Colonic mucosa (tissue), 4 donors: ENCODE results near the gene RIOX2. TPM values are rescaled to one million over a fixed set of nuclear protein-coding genes. Genes with fewer than 3 reads are reported as not detected.

Source experiments
- DNase-seq: peaks from one replicate; pipeline ENCODE4 v3.0.0-alpha.2; 2020
- H3K27ac ChIP-seq: fragments of 200-600 bp; one replicate; pipeline ENCODE4 v1.8.0; 2021
- H3K27me3 ChIP-seq: fragments of 200-600 bp; one replicate; pipeline ENCODE4 v1.8.0; 2021
- H3K36me3 ChIP-seq: fragments of 200-600 bp; one replicate; pipeline ENCODE4 v1.8.0; 2021
- H3K4me1 ChIP-seq: fragments of 200-600 bp; one replicate; pipeline ENCODE4 v1.8.0; 2021; ENCODE audit warnings: mild to moderate bottlenecking
- H3K4me3 ChIP-seq: fragments of 200-600 bp; one replicate; pipeline ENCODE4 v1.8.0; 2021
- H3K9ac ChIP-seq, 2 donors: one replicate each; pipeline ENCODE4 v1.7.0; 2013; ENCODE audit warnings: control low read depth in 2 of 2, low read depth in 2 of 2, low read length in 2 of 2
- H3K9me3 ChIP-seq: fragments of 200-600 bp; one replicate; pipeline ENCODE4 v1.8.0; 2021
- intact Hi-C: fragments of 100-400 bp; cut with DNase I; formaldehyde crosslinking; loops from one replicate; pipeline ENCODE4 v1.14.1; 2022
- total RNA-seq, 2 donors: library from RNA; stranded (reverse); fragmentation: NEBNext Ultra II Directional in 1 of 2; extraction: Animal tissue kit (Norgen Biotek cat#: 25700) in 1 of 2; gene quantifications; one replicate each; pipeline ENCODE4 v1.2.1, GENCODE V29; 2021
- TF ChIP-seq, protein P1 (sequence below): fragments of 200-600 bp; IDR thresholded peaks from one replicate; pipeline ENCODE4 v1.8.0; 2022; ENCODE audit warnings: antibody characterized with exemption, mild to moderate bottlenecking
- donor health status: healthy.
- donor health status: DM: no; HTN: no; CAD: no.
- donor health status: DM: no; HTN: no; CAD: no.

Gene RIOX2
- total RNA-seq, 2 donors from 2014 or later = 17.6 to 21.9 TPM

- peaks cover 4% of the 10 kb centered on the region for H3K4me1 ChIP-seq
- no peak for DNase-seq
- H3K4me3 ChIP-seq = no peak overlapping the region
- H3K9ac ChIP-seq = no peak overlapping the region
- no peaks in the 10 kb centered on the region for H3K9me3 ChIP-seq
- no peaks in the 10 kb centered on the region for H3K36me3 ChIP-seq
- intact Hi-C loops = no loop called here
- TF ChIP-seq, protein P1, sequence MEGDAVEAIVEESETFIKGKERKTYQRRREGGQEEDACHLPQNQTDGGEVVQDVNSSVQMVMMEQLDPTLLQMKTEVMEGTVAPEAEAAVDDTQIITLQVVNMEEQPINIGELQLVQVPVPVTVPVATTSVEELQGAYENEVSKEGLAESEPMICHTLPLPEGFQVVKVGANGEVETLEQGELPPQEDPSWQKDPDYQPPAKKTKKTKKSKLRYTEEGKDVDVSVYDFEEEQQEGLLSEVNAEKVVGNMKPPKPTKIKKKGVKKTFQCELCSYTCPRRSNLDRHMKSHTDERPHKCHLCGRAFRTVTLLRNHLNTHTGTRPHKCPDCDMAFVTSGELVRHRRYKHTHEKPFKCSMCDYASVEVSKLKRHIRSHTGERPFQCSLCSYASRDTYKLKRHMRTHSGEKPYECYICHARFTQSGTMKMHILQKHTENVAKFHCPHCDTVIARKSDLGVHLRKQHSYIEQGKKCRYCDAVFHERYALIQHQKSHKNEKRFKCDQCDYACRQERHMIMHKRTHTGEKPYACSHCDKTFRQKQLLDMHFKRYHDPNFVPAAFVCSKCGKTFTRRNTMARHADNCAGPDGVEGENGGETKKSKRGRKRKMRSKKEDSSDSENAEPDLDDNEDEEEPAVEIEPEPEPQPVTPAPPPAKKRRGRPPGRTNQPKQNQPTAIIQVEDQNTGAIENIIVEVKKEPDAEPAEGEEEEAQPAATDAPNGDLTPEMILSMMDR = no peak
- no peak overlapping the region for H3K27ac ChIP-seq
- no peaks in the 10 kb centered on the region for H3K27me3 ChIP-seq
These were observed 2.7 kb downstream of the RIOX2 start for GRCh38 chr3:97969541-97969940.

- H3K9ac ChIP-seq = no peak overlapping the region
- H3K4me1 ChIP-seq = peaks cover 4% of the 10 kb centered on the region
- intact Hi-C loops = no loop called here
- no peaks in the 10 kb centered on the region for H3K9me3 ChIP-seq
- no peak overlapping the region for H3K4me3 ChIP-seq
- TF ChIP-seq, protein P1 = no peak
- no peak for DNase-seq
- H3K27ac ChIP-seq = no peak overlapping the region
- no peaks in the 10 kb centered on the region for H3K27me3 ChIP-seq
- no peaks in the 10 kb centered on the region for H3K36me3 ChIP-seq
These were observed 3.9 kb downstream of the RIOX2 start for GRCh38 chr3:97968376-97968775.

DNA sequence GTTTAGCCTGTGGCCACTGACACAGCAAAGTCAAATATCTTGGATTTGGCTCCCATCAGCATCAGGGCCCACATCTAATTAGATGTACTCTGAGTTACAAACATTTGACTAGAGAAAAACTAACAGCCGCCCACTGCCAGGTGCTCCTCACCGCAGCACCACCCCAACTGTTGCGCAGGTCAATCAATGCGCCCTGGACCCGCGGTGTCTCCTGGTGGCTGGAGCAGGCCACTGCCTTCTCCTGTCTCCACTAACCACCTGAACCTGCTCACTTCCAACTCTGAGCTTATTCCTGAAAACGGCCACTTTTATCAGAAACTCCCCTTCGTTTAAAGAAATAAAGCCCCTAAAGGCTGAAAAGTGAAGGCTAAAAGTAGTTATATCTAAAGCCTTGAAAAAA lies 4.3 kb downstream of the RIOX2 start:
- Histone ChIP-seq H3K9ac (no peak overlapping the region), H3K27ac (no peak overlapping the region), H3K9me3 (no peaks in the 10 kb centered on the region), H3K27me3 (no peaks in the 10 kb centered on the region), H3K36me3 (no peaks in the 10 kb centered on the region), H3K4me1 (peaks cover 4% of the 10 kb centered on the region), H3K4me3 (no peak overlapping the region)
- intact Hi-C loops = no loop called here
- TF ChIP-seq, protein P1 = no peak
- no peak for DNase-seq

- no peaks in the 10 kb centered on the region for H3K27me3 ChIP-seq
- TF ChIP-seq, protein P1 = no peak
- H3K4me1 ChIP-seq = no peaks in the 10 kb centered on the region
- H3K36me3 ChIP-seq = no peaks in the 10 kb centered on the region
- H3K9me3 ChIP-seq = no peaks in the 10 kb centered on the region
- intact Hi-C loops = no loop called here
- no peak overlapping the region for H3K4me3 ChIP-seq
- H3K27ac ChIP-seq = no peak overlapping the region
- DNase-seq = no peak
- H3K9ac ChIP-seq = no peak overlapping the region
These were observed 11.1 kb downstream of the RIOX2 start for GRCh38 chr3:97960993-97961766.

DNA sequence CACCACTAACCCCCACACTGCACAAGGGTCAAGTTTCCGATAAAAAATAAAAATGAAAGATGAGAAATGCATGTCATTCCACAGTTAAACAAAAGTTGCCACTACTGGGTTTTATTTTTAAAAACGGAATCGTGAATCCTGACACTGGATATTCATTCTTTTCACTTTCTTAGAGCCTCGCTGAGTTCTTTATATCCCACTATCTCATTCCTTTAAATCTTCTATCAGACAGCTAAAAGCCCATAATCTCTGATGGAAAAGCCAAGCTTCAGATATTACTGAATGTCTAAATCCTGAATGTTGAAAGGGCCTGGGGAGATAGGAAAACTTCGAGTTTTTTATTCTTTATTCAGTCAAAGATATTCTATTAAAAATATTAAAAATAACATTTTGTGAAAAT lies 11.7 kb downstream of the RIOX2 start:
- Histone ChIP-seq H3K4me1 (no peaks in the 10 kb centered on the region), H3K9ac (no peak overlapping the region), H3K9me3 (no peaks in the 10 kb centered on the region), H3K4me3 (no peak overlapping the region), H3K27ac (no peak overlapping the region), H3K27me3 (no peaks in the 10 kb centered on the region), H3K36me3 (no peaks in the 10 kb centered on the region)
- TF ChIP-seq, protein P1 = no peak
- DNase-seq = no peak
- intact Hi-C loops = no loop called here
